WTC11 (cell line): ENCODE measurements around the gene RAB3D. TPM values are rescaled to one million over a fixed set of nuclear protein-coding genes. Genes with fewer than 3 reads are reported as not detected.

Experiments
- ATAC-seq: fragments of 200-7000 bp; cut with Tn5 transposase; 2 replicates; pipeline ENCODE4 v1.10.0; 2021; ENCODE audit warnings: mild to moderate bottlenecking, moderate library complexity
- CTCF ChIA-PET: fragments of 300-600 bp; sonication (Branson Sonifier 250); formaldehyde crosslinking; loops from one replicate; lab custom pipeline; 2021; ENCODE audit warnings: antibody characterized with exemption; lab: Charles Lee
- POLR2A ChIA-PET: fragments of 350-600 bp; sonication (Branson Sonifier 250); formaldehyde crosslinking; loops from one replicate; lab custom pipeline; 2021; ENCODE audit warnings: antibody characterized with exemption; lab: Charles Lee
- DNase-seq: peaks from one replicate; pipeline ENCODE4 v3.0.0; 2021; ENCODE audit warnings: low spot score
- H3K27ac Mint-ChIP-seq: 2 replicates; pipeline ENCODE4 v1.8.0; 2021; ENCODE audit warnings: mixed read lengths
- H3K27me3 Mint-ChIP-seq: 2 replicates; pipeline ENCODE4 v1.8.0; 2021; ENCODE audit warnings: low read depth, mild to moderate bottlenecking, moderate library complexity, mixed read lengths
- H3K36me3 Mint-ChIP-seq: 2 replicates; pipeline ENCODE4 v1.8.0; 2021; ENCODE audit warnings: mixed read lengths
- H3K4me1 Mint-ChIP-seq: 2 replicates; pipeline ENCODE4 v1.8.0; 2022; ENCODE audit warnings: mixed read lengths
- H3K4me3 Mint-ChIP-seq: 2 replicates; pipeline ENCODE4 v1.8.0; 2021; ENCODE audit warnings: mild to moderate bottlenecking, moderate library complexity, mixed read lengths
- H3K9me3 Mint-ChIP-seq: 2 replicates; pipeline ENCODE4 v1.8.0; 2021; ENCODE audit warnings: mixed read lengths
- ATF1 ChIP-seq: sonication (generic); formaldehyde crosslinking; IDR thresholded peaks from 2 replicates; pipeline ENCODE4 v1.8.1; 2023; ENCODE audit warnings: mild to moderate bottlenecking, moderate library complexity, missing genetic modification reagents
- EMX1 ChIP-seq: fragments of 250-450 bp; sonication (Bioruptor Pico); IDR thresholded peaks from 2 replicates; pipeline ENCODE4 v1.8.0; 2021; ENCODE audit warnings: mild to moderate bottlenecking
- ETV6 ChIP-seq: sonication (generic); formaldehyde crosslinking; IDR thresholded peaks from 2 replicates; pipeline ENCODE4 v1.8.1; 2022; ENCODE audit warnings: mild to moderate bottlenecking, missing genetic modification reagents
- FOXJ3 ChIP-seq: sonication (generic); formaldehyde crosslinking; IDR thresholded peaks from 2 replicates; pipeline ENCODE4 v1.9.0; 2021; ENCODE audit warnings: missing genetic modification reagents, mild to moderate bottlenecking, borderline replicate concordance
- FOXK1 ChIP-seq: sonication (generic); formaldehyde crosslinking; IDR thresholded peaks from 2 replicates; pipeline ENCODE4 v1.8.0; 2022; ENCODE audit warnings: mild to moderate bottlenecking, moderate library complexity, missing genetic modification reagents
- GABPB1 ChIP-seq: sonication (generic); formaldehyde crosslinking; IDR thresholded peaks from 2 replicates; pipeline ENCODE4 v1.8.1; 2023; ENCODE audit warnings: mild to moderate bottlenecking, missing genetic modification reagents
- IRF2 ChIP-seq: sonication (generic); formaldehyde crosslinking; IDR thresholded peaks from 2 replicates; pipeline ENCODE4 v1.8.0; 2022; ENCODE audit warnings: low read depth, missing genetic modification reagents, borderline replicate concordance
- MAX ChIP-seq: sonication (generic); formaldehyde crosslinking; IDR thresholded peaks from 2 replicates; pipeline ENCODE4 v1.8.0; 2022; ENCODE audit warnings: mild to moderate bottlenecking, missing genetic modification reagents
- MLX ChIP-seq: sonication (generic); formaldehyde crosslinking; IDR thresholded peaks from 2 replicates; pipeline ENCODE4 v1.8.1; 2023; ENCODE audit warnings: mild to moderate bottlenecking, missing genetic modification reagents, moderate library complexity
- NR1H2 ChIP-seq: sonication (generic); formaldehyde crosslinking; IDR thresholded peaks from 2 replicates; pipeline ENCODE4 v1.9.0; 2021; ENCODE audit warnings: mild to moderate bottlenecking, moderate library complexity, missing genetic modification reagents
- OVOL2 ChIP-seq: fragments of 250-450 bp; sonication (Bioruptor Pico); IDR thresholded peaks from 2 replicates; pipeline ENCODE4 v1.9.0; 2021; ENCODE audit warnings: mild to moderate bottlenecking, borderline replicate concordance
- TEAD4 ChIP-seq: sonication (generic); formaldehyde crosslinking; IDR thresholded peaks from 2 replicates; pipeline ENCODE4 v1.8.0; 2022; ENCODE audit warnings: mild to moderate bottlenecking, missing genetic modification reagents
- ZMAT4 ChIP-seq: fragments of 250-450 bp; sonication (Bioruptor Pico); IDR thresholded peaks from 2 replicates; pipeline ENCODE4 v1.9.0; 2021; ENCODE audit warnings: mild to moderate bottlenecking
- ZNF121 ChIP-seq: sonication (generic); formaldehyde crosslinking; IDR thresholded peaks from 2 replicates; pipeline ENCODE4 v1.8.0; 2023; ENCODE audit warnings: missing genetic modification reagents
- ZNF263 ChIP-seq: sonication (generic); formaldehyde crosslinking; IDR thresholded peaks from 2 replicates; pipeline ENCODE4 v1.8.1; 2022; ENCODE audit warnings: low read depth, mild to moderate bottlenecking, moderate library complexity, missing genetic modification reagents
- ZNF396 ChIP-seq: fragments of 250-450 bp; sonication (Bioruptor Pico); IDR thresholded peaks from 2 replicates; pipeline ENCODE4 v1.8.0; 2021; ENCODE audit warnings: mild to moderate bottlenecking, moderate library complexity, borderline replicate concordance
- ZNF423 ChIP-seq: fragments of 250-450 bp; sonication (Bioruptor Pico); IDR thresholded peaks from 2 replicates; pipeline ENCODE4 v2.1.2; 2022; ENCODE audit warnings: mild to moderate bottlenecking, moderate library complexity
- ZNF671 ChIP-seq: fragments of 250-450 bp; sonication (Bioruptor Pico); IDR thresholded peaks from 2 replicates; pipeline ENCODE4 v1.8.0; 2021; ENCODE audit warnings: mild to moderate bottlenecking
- total RNA-seq: library from RNA; stranded (reverse); gene quantifications from 3 replicates; pipeline ENCODE4 v1.2.3, GENCODE V29; 2021
- TF ChIP-seq, protein P1 (sequence below): sonication (generic); formaldehyde crosslinking; IDR thresholded peaks from 2 replicates; pipeline ENCODE4 v1.8.1; 2022; ENCODE audit warnings: missing genetic modification reagents, borderline replicate concordance
- TF ChIP-seq, protein P2 (sequence below): fragments of 250-450 bp; sonication (Bioruptor Pico); IDR thresholded peaks from 2 replicates; pipeline ENCODE4 v1.9.0; 2021; ENCODE audit warnings: moderate library complexity, mild to moderate bottlenecking, inconsistent platforms, borderline replicate concordance
- TF ChIP-seq, protein P3 (sequence below): sonication (generic); formaldehyde crosslinking; IDR thresholded peaks from 2 replicates; pipeline ENCODE4 v1.8.1; 2022; ENCODE audit warnings: low read depth, missing genetic modification reagents, borderline replicate concordance
- TF ChIP-seq, protein P4 (sequence below): sonication (generic); formaldehyde crosslinking; IDR thresholded peaks from 2 replicates; pipeline ENCODE4 v1.8.1; 2023; ENCODE audit warnings: mild to moderate bottlenecking, moderate library complexity, missing genetic modification reagents
- TF ChIP-seq, protein P5 (sequence below): sonication (generic); formaldehyde crosslinking; IDR thresholded peaks from 2 replicates; pipeline ENCODE4 v1.8.0; 2022; ENCODE audit warnings: missing genetic modification reagents

Gene RAB3D
- total RNA-seq, 1 experiment from 2014 or later, result 18.9 TPM

DNA sequence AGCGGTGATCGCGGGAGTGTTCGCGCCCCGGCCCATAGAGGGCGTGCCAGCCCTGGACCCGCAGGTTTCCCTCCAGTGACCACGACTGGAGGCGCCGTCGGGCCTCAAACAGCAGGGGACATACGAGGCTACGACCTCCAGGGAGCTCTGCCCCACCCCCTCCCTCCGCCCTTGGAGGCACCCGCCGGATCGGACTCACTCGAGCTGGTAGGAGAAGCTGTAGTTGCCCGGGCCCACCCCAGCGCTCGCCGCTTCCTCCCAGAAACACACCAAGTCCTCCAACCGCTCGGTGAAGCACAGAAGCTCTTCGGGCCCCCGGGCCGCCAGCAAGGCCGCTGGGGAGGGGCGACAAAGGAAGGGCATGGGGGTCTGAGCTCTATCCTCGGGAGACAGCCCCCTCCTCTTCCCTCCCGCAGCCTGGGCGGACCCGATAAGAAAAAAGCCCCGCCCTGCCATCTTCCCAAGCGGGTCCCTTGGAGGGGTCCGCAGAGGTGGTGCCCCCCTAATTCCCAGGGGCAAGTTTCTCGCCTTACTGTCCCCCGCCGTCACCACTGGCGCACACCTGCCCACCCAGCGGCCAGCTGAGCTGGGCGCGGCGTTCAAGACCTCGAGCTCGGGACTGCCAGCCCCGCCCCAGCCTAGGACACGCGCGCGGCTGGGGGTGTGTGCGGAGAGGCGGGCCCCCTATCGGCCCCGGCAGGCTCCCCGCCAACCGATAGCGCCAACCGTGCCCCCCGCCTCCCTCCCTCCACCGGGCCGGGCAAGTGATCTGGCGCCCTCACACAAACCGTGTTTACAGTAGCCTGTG is 43.6 kb upstream of the RAB3D start (continued):
- TF ChIP-seq MLX (no peak), IRF2 (CRISPR knock-in tag) (no peak), MAX (peak; percentile 50), ATF1 (CRISPR knock-in tag) (no peak), EMX1 (CRISPR knock-in tag) (0 out of 2 replicates have a peak, but pooled peaks have one; percentile 69), NR1H2 (CRISPR knock-in tag) (no peak), TEAD4 (CRISPR knock-in tag) (no peak), ZMAT4 (CRISPR knock-in tag) (no peak)
- TF ChIP-seq, protein P1, sequence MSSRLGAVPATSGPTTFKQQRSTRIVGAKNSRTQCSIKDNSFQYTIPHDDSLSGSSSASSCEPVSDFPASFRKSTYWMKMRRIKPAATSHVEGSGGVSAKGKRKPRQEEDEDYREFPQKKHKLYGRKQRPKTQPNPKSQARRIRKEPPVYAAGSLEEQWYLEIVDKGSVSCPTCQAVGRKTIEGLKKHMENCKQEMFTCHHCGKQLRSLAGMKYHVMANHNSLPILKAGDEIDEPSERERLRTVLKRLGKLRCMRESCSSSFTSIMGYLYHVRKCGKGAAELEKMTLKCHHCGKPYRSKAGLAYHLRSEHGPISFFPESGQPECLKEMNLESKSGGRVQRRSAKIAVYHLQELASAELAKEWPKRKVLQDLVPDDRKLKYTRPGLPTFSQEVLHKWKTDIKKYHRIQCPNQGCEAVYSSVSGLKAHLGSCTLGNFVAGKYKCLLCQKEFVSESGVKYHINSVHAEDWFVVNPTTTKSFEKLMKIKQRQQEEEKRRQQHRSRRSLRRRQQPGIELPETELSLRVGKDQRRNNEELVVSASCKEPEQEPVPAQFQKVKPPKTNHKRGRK (CRISPR knock-in tag), result no peak
- TF ChIP-seq, protein P2, sequence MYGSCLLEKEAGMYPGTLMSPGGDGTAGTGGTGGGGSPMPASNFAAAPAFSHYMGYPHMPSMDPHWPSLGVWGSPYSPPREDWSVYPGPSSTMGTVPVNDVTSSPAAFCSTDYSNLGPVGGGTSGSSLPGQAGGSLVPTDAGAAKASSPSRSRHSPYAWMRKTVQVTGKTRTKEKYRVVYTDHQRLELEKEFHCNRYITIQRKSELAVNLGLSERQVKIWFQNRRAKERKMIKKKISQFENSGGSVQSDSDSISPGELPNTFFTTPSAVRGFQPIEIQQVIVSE (CRISPR knock-in tag), result no peak
- TF ChIP-seq, protein P3, sequence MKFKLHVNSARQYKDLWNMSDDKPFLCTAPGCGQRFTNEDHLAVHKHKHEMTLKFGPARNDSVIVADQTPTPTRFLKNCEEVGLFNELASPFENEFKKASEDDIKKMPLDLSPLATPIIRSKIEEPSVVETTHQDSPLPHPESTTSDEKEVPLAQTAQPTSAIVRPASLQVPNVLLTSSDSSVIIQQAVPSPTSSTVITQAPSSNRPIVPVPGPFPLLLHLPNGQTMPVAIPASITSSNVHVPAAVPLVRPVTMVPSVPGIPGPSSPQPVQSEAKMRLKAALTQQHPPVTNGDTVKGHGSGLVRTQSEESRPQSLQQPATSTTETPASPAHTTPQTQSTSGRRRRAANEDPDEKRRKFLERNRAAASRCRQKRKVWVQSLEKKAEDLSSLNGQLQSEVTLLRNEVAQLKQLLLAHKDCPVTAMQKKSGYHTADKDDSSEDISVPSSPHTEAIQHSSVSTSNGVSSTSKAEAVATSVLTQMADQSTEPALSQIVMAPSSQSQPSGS, result no peak

GRCh38 chr19:11380653-11381537 is 41.4 kb upstream of the RAB3D start:
- Mint-ChIP-seq H3K4me1 (peaks cover 32% of the 10 kb centered on the region), H3K4me3 (peak overlapping the region; percentile 91), H3K27me3 (peaks cover 3% of the 10 kb centered on the region; the same call in 1 of the 2 replicates), H3K27ac (peak overlapping the region; percentile 100), H3K36me3 (peaks cover 10% of the 10 kb centered on the region), H3K9me3 (peaks cover 3% of the 10 kb centered on the region; the same call in 1 of the 2 replicates)
- ATAC-seq (peak; percentile 82), DNase-seq (peak; percentile 98)
- POLR2A ChIA-PET, result interaction anchor here (0.6 to 5.9 kb wide), 9 partner anchors 10 to 102 kb away, joined by 3 to 115 read pairs (median 5); partner anchors contain the start of genes ODAD3, PRKCSH, RAB3D and RGL3
- CTCF ChIA-PET, result interaction anchor here (0.5 to 5.3 kb wide), 55 partner anchors 9 to 1445 kb away, joined by 3 to 308 read pairs (median 5); partner anchors contain the start of genes CCDC159, CNN1, ECSIT and ELAVL3
- TF ChIP-seq ZNF263 (CRISPR knock-in tag) (peak; percentile 94; the same call in 1 of the 2 replicates), ETV6 (CRISPR knock-in tag) (peak; percentile 44; the same call in 1 of the 2 replicates), ZNF396 (no peak), FOXJ3 (CRISPR knock-in tag) (no peak), GABPB1 (CRISPR knock-in tag) (peak; percentile 65), OVOL2 (CRISPR knock-in tag) (no peak), ZNF121 (CRISPR knock-in tag) (0 out of 2 replicates have a peak, but pooled peaks have one; percentile 30), ZNF423 (CRISPR knock-in tag) (peak; percentile 32; the same call in 1 of the 2 replicates), FOXK1 (CRISPR knock-in tag) (peak; percentile 57; the same call in 1 of the 2 replicates), ZNF671 (no peak)
- TF ChIP-seq, protein P4, sequence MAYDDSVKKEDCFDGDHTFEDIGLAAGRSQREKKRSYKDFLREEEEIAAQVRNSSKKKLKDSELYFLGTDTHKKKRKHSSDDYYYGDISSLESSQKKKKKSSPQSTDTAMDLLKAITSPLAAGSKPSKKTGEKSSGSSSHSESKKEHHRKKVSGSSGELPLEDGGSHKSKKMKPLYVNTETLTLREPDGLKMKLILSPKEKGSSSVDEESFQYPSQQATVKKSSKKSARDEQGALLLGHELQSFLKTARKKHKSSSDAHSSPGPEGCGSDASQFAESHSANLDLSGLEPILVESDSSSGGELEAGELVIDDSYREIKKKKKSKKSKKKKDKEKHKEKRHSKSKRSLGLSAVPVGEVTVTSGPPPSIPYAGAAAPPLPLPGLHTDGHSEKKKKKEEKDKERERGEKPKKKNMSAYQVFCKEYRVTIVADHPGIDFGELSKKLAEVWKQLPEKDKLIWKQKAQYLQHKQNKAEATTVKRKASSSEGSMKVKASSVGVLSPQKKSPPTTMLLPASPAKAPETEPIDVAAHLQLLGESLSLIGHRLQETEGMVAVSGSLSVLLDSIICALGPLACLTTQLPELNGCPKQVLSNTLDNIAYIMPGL (CRISPR knock-in tag), result peak; percentile 95
- TF ChIP-seq, protein P5, sequence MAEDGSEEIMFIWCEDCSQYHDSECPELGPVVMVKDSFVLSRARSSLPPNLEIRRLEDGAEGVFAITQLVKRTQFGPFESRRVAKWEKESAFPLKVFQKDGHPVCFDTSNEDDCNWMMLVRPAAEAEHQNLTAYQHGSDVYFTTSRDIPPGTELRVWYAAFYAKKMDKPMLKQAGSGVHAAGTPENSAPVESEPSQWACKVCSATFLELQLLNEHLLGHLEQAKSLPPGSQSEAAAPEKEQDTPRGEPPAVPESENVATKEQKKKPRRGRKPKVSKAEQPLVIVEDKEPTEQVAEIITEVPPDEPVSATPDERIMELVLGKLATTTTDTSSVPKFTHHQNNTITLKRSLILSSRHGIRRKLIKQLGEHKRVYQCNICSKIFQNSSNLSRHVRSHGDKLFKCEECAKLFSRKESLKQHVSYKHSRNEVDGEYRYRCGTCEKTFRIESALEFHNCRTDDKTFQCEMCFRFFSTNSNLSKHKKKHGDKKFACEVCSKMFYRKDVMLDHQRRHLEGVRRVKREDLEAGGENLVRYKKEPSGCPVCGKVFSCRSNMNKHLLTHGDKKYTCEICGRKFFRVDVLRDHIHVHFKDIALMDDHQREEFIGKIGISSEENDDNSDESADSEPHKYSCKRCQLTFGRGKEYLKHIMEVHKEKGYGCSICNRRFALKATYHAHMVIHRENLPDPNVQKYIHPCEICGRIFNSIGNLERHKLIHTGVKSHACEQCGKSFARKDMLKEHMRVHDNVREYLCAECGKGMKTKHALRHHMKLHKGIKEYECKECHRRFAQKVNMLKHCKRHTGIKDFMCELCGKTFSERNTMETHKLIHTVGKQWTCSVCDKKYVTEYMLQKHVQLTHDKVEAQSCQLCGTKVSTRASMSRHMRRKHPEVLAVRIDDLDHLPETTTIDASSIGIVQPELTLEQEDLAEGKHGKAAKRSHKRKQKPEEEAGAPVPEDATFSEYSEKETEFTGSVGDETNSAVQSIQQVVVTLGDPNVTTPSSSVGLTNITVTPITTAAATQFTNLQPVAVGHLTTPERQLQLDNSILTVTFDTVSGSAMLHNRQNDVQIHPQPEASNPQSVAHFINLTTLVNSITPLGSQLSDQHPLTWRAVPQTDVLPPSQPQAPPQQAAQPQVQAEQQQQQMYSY, result 0 out of 2 replicates have a peak, but pooled peaks have one; percentile 6
